ENCODE data around the gene PLIN5.

The PLIN5 gene

DNA sequence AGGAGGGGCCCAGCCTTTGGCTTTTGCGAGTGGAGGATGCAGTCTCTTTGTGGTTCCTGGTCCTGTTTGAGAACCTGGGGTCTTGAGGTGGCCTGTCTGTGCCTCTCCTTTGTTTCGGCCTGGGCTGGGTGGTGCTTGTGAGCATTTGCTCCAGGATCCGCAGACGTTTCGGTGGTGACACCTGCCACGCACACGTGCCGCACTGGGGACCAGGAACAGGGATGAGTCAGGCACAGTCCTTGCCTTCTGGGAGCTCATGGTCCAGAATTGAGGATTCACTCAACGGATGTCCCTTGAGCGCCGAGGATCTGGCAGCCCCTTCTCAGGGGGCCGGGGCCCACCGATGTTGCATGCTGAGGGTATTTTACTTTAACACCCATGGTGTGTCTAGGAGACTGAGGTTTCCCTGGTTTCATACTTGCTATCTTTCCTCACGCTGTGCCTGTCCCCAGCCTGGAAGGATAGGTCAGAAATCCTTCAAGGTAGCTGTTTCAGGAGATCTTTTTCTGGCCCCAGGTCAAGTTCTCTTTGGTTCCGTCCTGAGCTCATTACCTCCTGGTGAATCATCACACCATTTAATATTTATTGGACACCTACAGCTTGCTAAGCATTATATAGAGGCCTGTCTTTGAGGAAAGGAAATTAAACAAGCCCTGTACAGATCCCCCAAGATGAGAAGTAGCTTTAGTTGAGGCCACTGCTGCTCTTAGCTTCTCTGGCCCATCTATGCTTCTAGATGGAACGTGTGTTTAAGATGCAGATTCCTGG lies 57.8 kb downstream of the PLIN5 start:
- DNase-seq, result no peak

GRCh38 chr19:4474514-4475022 lies 60.5 kb downstream of the PLIN5 start:
- peak; percentile 35 for DNase-seq

GRCh38 chr19:4473763-4474513 lies 61.1 kb downstream of the PLIN5 start:
- DNase-seq, result no peak

DNA sequence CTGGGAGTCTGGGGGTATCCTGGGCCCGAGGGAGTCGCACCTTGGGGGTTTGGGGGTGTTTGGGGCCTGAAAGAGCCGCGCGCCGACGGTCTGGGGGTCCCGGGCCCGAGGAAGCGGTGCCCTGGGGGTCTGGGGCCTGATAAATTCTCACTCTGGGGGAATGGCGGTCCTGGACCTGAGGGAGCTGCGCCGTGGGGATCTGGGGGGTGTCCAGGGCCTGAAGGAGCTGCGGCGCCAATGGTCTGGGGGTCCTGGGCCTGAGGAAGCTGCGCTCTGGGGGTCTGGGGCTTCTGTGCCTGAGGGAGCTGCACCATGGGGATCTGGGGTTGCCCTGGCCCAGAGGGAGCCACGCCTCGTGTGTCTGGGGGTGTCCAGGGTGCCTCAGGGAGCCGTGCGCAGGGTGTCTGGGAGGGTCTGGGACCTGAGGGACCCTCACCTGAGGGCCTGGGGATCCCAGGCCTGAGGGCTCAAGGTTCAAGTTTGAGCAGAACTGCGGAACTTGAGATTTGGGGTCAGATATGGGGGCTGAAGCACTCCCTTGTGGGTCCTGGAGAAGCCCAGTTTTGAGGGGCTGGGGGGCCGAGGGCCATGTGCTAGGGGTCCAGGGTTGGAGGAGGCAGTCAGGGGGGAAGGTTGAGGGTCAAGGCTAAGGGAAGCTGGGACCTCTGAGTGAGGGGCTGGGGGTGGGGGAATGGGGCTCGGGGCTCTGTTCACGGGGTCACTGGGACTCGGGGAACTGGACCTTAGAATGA lies 61.8 kb downstream of the PLIN5 start:
- DNase-seq, result no peak

Data from stimulated activated CD4-positive, alpha-beta T cell treated with anti-CD3 and anti-CD28 coated beads, Interleukin-1b, Interleukin-23, amount 100 ng/mL, for 48 hours (primary cell).